AG08396 (cell line): ENCODE results near the gene PRB3.

Experiments used
- DNase-seq: peaks from one replicate; pipeline ENCODE4 v3.0.0; 2012; ENCODE audit warnings: low spot score, mixed read lengths

The PRB3 gene

DNA sequence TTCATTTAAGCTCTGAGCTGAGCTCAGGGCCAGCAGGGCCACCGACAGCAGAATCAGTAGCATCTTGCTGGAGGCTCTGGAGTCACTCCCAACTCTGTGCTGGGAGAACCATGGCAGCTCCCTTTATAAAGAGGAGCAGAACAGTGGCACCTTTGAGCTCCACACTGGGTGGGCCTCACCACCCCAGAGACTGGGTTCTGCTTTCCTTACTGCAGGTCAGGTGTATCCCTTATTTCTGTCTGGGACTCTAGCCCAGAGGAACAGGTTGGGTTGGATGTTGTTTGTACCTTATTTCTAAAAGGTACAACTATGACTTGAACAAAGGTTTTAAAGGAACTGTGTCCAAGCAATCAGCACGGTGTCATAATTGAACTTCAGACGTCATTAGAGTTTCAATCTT lies at the start of gene PRB3:
PRB3 (minus strand) TSS at position 101 of the 400 bp plus-strand sequence; CDS start at position 63, 38 bp downstream.
- no peak for DNase-seq

DNA sequence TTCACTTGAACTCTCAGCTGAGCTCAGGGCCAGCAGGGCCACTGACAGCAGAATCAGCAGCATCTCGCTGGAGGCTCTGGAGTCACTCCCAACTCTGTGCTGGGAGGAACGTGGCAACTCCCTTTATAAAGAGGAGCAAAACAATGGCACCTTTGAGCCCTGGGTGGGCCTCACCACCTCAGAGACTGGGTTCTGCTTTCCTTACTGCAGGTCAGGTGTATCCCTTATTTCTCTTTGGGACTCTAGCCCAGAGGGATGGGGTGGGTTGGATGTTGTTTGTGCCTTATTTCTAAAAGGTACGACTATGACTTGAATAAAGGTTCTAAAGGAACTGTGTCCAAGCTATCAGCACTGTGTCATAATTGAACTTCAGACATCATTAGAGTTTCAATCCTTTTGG lies 40.8 kb upstream of the PRB3 start, which contains the start of gene PRB4:
PRB4 (minus strand) TSS at position 101 of the 400 bp plus-strand sequence; CDS start at position 63, 38 bp downstream.
- no peak for DNase-seq

DNA sequence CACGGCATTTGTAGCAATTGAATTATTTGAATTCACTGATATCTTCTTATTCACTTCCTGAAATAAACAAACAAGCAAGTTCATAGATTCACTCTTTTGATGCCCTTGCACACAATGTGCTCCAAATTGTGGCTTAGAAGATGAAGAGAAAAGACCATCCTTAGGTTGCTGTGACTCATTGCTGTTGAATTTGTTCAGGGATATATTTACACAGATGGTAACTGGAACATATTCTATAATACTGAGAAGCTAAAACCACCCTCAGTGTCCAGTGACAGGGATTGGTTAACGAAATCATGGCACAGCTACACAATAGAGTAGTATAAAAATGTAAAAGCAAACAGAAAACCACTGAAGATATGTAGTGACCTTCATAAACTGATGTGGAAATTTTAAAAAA lies 37.6 kb upstream of the PRB3 start:
- DNase-seq: no peak

DNA sequence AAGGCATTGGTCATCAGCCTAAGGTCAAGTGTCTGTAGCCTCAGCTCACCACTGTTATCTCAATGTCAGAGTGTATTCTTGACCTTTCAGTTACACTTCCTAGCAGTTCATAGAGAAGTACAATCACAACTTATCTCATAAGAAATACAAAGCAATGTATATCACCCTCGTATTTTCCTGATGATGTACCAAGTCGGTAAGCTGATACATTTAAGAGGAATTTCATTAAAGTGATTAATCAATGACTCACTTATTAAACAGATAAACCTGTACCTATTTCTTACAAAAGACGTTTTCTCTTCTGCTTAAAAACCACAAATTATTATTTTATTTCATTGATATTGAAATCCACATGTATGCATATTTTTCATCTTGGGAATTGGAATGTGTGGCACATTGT lies 3.9 kb upstream of the PRB3 start:
- no peak for DNase-seq

DNA sequence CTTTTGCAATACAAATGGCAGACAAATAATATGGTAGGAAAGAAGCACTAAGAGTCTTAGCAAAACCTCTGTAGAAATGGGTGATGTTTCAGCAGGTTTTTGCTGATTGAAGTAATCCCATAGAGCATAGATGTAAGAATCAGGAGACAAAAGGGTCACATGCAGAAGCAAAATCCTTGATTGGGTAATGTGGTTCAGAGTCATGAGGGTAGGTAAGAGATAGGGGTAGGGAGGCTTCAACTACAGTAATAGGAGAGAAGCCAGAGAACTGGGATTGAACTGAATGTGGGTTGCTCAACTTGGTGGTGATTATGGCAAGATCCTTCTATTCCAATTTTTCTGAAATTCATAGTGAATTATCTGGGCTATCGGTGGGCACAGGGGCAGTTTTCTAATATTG lies 5.0 kb downstream of the PRB3 start:
- DNase-seq: no peak

DNA sequence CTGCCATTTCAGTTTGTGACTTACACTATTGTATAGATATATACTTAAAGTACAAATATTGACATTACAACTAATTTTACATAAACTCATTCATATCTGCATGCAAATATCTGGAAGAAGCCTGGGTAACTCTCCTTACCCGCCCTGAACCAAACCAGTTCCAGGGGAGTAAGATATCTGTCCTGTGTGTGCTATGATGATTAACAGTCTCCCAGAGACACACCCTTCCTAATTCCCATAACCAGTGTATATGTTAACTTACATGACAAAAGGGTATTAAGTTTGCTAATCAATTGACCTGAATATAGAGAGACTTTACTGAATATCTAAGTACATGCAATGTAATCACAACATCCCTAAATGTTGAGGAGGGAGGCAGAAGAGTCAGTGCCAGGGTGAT lies 23.0 kb downstream of the PRB3 start:
- DNase-seq: no peak

DNA sequence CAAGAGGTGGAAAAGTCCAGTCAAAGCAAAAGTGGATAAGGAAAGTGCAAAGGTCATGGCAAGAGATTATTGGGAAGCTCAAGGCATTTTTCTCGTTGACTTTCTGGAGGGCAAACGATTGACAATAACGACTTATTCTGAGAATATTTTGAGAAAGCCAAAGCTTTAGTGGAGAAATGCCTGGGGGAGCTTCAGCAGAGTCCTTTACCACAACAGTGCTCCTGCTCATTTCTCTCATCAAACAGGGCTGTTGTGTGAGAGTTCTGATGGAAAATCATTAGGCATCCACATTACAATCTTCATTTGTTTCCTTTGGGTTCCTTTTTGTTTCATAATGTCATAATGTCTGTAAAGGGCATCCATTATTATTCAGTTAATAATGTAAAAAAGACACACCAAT lies 26.9 kb downstream of the PRB3 start:
- no peak for DNase-seq

DNA sequence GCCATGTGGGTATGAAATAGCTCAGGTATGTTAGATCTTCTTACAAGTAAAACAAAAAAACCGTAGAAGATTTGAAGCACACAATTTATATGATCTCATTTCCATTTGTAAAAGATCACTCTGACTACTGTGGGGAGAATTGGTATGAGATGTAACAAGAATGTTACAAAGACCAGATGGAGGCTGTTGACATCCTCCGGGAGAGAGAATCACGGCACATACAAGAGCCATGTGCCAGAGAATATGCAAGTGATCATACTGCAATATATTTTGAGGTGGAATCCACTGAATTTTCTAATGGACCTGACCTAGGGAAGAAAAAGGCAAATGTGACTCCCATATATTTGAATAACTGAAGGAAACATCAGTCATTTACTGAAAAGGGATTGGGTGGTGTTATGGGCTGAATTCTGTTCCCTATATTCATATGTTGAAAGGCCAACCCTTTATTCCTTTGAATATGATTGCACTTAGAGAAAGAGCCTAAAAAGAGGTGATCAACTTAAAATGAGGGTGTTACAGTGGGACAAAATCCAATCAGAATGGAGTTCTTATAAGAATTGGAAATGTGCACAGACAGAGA lies 29.1 kb downstream of the PRB3 start:
- no peak for DNase-seq

DNA sequence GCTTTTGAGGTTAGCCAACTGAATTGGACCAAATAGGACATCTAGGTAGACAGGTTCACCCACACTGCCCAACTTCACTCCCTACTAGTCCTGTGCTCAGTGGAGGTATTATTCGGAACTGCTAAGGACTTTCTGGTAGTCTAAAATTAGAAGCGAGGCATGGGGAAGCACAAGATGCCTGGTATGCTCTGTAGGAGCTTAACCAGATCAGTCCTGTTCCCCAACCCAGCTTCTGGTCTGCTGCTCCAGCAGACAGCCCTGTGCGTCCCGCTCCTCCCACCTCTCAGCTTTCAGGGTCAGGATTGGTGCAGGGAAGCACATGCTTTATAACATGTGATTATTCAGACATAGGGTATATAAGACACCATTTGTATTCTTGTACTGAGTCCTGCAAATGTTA lies 31.2 kb downstream of the PRB3 start:
- DNase-seq: no peak

DNA sequence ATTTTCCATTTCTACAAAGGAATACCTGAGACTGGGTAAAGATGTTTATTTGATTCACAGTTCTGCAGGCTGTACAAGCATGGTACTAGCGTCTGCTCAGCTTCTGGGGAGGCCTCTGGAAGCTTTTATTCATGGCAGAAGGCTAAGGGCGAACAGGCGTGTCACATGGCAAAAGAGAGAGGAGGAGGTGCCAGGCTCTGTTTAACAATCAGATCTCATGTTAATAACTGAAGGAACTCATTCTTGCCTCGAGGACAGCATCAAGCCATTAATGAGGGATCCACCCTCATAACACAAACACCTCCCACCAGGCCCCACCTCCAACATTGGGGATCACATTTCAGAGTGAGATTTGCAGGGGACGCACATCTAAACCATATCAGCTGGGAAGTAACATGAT lies 36.0 kb downstream of the PRB3 start:
- DNase-seq: no peak

DNA sequence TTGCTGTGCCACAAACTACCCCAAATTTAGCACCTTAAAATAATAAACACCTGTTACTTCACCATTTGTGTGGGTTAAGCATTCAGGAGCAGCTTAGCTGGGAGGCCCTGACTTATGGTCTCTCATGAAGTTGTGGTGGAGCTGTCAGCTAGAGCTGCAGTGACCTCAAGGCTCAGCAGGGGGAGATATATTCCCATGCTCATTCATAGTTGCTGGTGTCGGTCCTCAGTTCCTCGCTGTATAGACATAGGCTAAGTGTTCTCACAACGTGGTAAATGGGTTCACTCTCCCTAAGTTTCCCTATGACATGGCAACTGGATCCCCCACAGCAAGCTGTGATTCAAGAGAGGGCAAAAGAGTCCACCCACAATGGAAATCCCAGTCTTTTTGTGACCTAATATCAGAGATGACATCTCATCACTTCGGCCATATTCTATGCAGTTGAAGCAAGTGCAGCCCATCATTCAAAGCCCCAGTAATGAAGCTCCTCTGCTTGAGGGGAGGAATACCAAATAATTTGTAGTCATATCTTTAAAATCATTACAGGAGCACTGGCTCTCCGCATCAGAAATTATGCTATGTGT lies 41.1 kb downstream of the PRB3 start:
- peak; percentile 42 for DNase-seq

DNA sequence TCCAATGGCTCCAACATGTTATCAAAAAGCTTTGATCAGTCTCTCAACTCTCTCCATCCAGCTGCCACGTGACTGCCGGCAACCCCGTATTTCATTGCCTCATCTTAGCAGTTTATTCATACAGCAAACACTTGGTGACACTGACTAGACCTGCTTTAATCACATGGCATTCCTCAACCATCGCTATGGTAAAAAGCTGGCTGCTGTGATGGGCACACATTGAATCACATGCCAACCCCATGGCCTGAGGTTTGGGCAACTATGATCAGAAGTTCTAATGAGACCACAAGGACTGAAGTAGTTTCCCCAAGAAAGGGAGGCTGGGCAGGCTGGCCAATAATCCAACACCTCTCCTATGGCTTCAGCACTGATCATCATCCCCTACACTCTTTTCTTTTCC lies 42.1 kb downstream of the PRB3 start:
- peak; percentile 3 for DNase-seq
